SKM-1 (cell line): ENCODE data around the gene SIK3.
"Not testable (repeated sequence)": the region's sequence is repeated elsewhere in the genome, so short reads cannot be mapped to it uniquely, and the experiment has no call there.

ENCODE experiments used
- DNase-seq: peaks from one replicate; lab custom pipeline; 2025; ENCODE audit not compliant: unreplicated experiment; lab: John Stamatoyannopoulos, UW

SIK3 gene

GRCh38 chr11:117050121-117050520 is 48.1 kb downstream of the SIK3 start:
- not testable (repeated sequence) for DNase-seq

DNA sequence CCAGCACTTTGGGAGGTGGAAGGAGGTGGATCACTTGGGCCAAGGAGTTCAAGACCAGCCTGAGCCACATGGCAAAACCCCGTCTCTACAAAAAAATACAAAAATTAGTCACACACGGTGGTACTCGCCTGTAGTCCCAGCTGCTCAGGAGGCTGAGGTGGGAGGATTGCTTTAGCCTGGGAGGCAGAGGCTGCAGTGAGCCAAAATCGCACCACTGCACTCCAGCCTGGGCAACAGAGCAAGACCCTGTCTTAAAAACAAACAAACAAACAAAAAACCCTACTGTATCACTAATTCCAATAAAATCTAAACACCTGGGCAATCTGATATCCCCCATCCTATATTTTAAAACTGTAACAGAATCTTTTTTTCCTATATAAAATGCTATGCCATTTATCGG is 51.6 kb downstream of the SIK3 start:
- not testable (repeated sequence) for DNase-seq

GRCh38 chr11:117045956-117046355 is 52.3 kb downstream of the SIK3 start:
- DNase-seq: no peak

DNA sequence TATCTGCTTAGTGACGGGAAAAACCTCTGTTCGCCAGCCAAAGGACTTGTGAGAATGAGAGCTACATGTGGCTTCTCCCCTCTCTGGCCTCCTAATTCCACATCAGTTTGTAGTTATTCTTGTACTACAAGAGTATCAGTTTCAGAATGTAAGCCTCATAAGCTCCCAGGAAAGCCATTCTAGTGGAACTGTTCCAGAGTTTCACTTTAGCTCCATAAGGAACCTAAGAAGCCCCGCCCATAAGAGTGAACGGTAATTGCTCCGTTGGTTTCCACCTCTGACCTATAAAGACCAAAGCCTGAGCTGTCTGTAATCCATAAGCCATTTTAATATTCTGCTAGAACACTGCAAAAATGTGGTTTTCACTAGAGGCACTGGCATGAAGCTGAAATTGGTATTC is 53.0 kb downstream of the SIK3 start:
- DNase-seq: no peak

DNA sequence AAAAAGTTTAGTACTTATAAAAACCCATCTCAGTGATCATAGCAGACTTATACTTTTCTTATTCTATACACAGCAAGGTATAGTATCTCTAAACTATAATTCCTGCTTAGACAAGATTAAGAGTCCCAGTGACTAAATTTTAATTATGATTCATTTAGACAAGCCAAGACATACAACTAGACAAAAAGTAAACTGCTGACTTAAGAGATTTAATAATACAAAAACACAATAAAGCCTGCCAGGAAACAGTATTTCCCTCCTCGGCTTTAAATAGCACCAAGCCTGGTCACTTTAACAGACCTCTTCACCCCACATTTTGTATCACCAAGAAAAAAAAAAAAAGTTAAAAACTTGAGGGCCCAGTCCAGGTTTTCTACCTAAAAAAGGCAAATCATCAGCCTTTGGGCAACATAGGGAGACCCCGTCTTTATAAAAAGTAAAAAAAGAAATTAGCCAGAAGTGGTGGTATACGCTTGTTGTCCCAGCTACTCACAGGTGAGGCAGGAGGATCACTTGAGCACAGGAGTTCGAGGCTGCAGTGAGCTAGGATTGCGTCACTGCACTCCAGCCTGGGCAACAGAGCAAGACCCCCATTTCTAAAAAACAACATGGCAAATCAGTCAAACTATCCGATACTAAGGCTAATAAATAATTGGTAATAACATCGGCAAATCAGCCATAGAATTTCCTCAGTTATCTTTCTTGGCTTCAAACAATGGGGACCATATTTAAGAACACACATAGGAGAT is 53.8 kb downstream of the SIK3 start:
- no peak for DNase-seq

GRCh38 chr11:117042689-117043088 is 55.5 kb downstream of the SIK3 start:
- DNase-seq: no peak

- DNase-seq: no peak
Measured at GRCh38 chr11:117039900-117040299, 58.3 kb downstream of the SIK3 start.

GRCh38 chr11:117039270-117039669 is 59.0 kb downstream of the SIK3 start:
- DNase-seq: no peak

DNA sequence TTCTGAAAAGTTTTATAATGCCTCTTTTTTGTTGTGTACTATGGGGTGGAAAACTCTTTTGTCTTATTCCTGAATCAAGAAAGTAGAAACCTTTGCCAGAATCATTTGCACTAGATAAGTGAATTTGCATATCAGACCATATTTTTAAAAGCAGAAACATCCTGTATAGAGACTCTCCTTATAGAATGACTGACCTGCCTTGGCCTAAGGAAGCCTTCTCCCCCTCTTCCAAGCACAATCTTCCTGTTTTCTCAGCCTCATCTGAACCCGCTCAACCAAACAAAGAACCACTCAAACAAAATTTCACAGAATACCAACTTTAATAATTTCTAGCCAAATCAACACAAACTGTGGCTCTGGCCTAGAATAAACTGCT is 60.3 kb downstream of the SIK3 start:
- DNase-seq: no peak

DNA sequence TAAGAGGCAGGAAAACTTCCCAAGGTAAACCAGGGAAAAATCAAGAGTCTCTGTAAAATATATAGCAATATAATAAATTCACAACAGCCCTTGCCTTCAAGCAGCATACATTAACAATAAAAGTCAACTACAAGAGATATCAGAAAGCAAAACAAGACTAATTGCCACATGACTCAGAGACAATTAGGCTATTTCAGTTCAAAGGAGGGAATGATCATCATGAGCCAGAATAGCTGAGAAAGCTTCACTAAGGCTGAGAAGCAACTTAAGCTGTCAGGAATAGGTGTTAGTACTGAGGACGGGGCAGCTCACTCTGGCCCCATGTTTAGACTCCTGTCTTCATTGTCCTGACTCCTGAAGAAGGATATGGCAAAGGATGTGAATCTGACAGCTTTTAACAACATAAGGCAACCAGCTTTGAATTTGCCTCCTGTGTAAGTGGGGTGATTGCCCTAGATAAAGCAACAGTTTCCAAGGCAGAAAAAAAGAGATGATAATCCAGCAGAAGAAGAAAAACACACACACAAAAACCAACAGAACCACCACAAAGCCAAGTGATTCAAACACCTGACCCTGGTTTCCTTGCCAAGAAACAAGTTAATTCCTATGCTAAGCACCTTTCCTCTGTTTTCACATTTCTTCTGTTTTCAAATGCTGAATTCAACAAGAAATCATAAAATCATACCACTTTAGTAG is 60.8 kb downstream of the SIK3 start:
- DNase-seq: no peak

DNA sequence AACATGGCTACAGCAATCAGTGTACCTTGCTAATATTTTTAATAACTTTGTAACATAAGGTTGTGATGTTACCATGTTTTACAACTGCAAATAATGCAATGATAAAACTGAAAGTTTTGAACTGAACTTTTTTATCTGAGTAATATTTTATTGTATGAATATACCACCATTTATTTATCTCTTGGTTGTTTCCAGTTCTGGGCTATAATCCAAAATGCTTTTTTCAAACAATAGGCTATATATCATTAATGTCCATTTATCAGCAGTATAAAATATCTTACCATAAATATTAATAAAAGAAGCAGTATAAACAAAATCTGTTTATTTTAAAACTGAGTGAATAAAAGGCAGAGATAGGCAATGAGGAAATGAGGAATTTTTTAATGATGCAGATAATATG is 63.3 kb downstream of the SIK3 start:
- DNase-seq: no peak

DNA sequence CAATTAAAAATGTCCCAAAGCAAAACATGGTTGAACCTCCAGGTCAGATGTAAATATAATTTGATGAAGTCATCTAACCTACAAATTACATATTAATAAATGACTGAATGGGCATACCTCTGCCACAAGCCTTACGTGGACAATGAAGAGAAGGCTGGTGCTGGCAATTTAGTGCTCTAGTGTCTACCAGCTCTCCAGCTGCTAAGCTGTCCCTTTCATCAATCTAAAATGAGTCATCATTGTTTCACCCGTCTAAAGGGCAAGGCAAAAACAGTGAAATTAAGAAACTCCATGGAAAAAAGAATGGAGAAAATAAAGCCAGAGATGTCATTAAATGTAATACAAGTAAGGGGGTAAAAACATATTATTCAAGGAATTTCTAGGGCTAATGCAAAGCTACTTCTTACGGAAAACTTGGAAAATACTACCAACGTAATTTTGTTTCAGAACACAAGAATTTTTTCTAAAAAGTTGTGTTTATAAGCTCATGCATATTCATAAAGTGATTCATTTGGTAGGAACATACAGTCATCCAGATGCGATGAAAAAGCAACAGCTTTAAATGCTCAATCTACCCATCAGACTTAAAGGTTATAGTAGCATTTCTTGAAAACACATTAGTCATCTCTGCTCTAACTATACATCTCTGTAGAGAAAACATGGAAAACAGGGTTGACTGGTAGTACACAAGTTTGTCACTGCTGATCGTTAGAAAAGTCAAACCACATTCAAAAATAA is 71.5 kb downstream of the SIK3 start:
- DNase-seq: no peak

- not testable (repeated sequence) for DNase-seq
Measured at GRCh38 chr11:117023707-117024106, 74.5 kb downstream of the SIK3 start.

DNA sequence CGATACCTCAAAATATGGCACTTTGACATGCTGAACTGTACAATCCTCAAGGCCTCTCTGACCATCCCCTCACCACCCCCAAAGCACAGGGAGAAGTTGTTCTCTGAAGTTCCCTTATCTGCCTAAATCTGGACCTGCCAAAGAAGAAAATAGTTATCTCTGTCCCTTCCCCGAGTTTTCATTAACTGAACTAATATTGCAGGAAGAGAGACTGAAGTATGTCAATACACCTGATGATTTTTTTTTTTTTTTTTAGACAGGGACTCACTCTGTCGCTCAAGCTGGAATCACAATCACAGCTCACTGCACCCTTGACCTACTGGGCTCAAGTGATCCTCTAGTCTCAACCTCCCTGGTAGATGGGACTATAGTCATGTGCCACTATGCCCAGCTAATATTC is 75.0 kb downstream of the SIK3 start:
- no peak for DNase-seq

GRCh38 chr11:117022526-117022925 is 75.7 kb downstream of the SIK3 start:
- no peak for DNase-seq

- DNase-seq: no peak
Measured at GRCh38 chr11:117020869-117021564, 77.2 kb downstream of the SIK3 start.

DNA sequence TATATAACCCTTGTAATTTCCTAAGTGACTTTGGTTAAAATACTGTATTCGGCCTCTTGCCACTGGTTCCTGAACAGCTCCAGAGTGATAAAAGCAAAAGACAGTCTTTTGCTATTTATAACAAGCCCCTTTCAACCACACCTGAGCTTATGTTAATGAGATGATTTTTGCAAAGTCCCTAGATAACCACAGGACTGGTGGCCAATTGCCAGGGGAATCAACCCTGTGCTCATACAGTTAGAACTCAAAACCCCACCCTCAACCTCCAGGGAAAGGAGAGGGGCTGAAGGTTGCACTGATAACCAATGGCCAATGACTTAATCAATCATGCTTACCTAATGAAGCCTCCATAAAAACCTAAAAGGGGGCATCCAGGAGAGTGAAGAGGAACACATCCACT is 77.9 kb downstream of the SIK3 start:
- DNase-seq: no peak

DNA sequence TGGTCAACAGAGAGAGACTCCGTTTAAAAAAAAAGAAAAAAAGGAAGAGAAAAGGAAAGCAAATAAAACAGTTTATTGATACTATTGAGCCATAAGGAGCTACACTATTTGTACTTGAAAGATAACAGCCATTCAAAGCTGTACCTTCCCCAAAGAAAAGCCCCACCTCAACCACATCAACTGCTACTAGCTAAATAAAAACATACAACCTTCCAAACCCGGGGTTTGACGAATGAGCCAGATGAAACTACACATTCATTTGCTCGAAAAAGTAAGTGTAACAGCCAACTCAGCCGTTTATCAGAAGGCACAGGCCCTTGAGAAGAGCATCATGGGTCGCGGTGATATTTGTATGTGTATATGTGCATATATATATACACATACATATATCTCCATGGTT is 78.4 kb downstream of the SIK3 start:
- no peak for DNase-seq

DNA sequence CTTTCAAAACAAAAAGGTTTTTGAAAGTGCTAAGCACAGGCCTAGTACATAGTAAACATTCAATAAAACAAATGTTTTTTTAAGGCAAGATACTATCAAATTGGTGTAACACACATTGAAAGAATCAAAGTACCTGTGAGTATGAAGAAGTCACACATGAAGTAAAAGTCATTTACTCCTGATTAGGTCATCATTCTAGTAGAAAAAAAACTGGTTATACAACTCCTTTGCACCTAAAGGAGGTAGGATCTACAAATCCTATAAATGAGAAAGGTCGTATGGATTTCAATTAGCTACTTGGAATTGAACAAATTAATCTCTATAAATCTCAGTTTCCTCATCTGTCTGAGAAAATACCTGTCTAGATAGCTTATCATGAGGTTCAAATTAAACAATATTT is 80.8 kb downstream of the SIK3 start:
- no peak for DNase-seq

- no peak for DNase-seq
Measured at GRCh38 chr11:117016747-117017146, 81.5 kb downstream of the SIK3 start.

- no peak for DNase-seq
Measured at GRCh38 chr11:117016246-117016645, 82.0 kb downstream of the SIK3 start.

DNA sequence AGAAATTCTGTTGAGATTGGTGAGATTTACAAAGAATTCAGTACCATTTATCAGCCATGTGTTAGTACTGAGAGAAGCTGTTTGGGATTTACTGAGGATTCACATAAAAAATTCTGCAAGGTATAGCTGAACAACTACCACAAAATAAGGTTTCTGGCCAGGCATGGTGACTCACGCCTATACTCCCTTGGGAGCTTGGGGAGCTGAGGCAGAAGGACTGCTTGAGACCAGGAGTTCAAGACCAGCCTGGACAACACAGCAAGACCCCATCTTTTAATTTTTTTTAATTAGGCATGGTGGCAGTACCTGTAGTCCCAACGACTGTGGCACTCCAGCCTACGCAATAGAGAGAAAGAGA is 86.7 kb downstream of the SIK3 start:
- DNase-seq: no peak
